Measurements from ENCODE around the gene METRN.
"Not testable (repeated sequence)": the region's sequence is repeated elsewhere in the genome, so short reads cannot be mapped to it uniquely, and the experiment has no call there.

METRN gene

DNA sequence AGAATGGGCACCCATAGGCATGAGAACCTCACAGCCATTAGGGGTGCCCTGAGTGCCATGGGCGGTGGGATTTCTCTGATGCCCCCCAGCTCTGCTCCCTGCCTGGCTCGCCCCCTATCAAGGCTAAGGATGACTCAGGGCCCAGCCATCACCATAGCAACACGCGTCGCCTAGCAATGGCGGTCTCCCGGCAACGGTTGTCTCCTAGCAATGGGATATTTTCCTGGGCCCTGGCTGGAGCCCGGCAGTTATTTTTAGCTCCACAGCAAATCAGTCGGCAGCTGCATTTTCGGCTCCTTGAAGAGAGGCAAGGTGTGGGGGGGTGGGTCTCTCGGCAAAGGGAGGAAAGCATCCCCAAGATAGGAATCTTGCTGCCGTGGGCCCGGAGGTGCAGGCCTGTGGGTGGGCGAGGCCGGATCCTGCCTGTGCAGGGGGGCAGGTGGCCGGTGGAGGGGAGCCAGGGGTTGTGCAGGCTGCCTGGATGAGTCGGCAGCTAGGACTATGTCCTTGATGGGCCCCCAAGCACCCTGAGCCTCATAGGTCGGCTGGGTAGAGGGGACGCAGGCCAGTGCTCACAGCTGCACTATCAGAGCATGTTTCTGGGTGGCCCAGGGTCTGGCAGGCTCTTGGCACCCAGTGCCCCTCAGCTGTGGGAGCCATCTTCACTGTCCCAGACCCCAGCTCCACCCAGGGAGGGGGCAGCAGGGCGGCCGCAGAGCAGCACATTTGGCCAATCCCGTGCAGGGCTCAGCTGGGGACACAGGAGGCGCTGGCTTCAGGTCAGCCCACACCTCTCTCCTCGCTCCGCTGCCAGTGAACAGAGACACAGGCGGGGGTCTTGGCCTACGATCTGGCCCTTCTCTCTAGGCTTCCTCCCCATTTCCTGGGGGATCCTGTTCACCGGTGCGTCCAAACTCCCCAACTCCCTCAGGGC, 5.1 kb upstream of the METRN start:
- DNase-seq (ENCODE audit: low read depth), result no peak

DNA sequence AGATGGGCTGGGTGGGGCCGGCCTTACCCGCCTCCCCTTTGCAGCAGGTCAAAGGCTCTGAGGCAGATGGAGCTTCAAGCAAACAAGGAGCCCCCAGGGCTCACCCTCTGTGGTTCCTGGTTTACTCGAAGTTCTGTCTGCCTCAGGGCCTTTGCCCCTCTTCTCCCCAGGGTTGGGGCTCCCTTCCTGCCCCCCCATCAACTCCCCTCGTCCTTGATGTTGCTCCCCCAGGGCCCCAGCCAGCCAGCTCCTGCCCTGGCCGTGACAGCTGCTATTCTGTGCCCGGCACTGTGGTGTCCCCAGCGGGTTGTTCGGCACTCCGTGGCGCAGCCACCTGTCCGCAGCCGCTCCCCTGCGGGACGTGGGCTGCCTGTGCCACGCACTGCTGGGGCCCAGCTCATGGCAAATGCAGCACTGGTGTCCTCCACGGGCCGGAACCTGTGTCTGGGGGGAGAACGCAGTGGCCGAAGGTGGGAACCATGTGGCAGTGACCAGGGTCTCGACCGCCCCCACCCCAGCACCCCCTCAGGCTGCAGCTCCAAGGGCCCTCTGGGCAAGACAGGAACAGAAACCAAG, 4.3 kb upstream of the METRN start:
- DNase-seq (ENCODE audit: low read depth), result no peak

DNA sequence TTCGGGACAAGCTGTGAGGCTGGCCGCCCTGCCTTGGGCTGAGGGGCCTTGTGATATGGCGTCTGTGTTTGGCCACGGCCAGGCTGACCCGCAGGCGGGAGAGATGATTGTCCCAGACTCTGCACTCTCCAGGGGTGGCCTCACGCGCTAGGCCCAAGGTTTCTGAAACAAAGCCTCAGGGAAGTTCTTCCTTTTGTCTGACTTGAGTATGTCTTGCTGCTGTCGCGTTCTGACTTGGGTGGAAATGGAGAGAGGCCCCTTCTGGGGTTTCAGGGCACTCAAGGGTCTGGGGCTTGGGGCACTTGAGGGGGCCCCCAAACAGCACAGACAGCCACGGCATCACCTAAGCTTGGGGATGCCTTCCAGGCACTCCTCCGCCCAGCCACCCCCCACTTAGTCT, 3.8 kb upstream of the METRN start:
- no peak for DNase-seq (ENCODE audit: low read depth)

DNA sequence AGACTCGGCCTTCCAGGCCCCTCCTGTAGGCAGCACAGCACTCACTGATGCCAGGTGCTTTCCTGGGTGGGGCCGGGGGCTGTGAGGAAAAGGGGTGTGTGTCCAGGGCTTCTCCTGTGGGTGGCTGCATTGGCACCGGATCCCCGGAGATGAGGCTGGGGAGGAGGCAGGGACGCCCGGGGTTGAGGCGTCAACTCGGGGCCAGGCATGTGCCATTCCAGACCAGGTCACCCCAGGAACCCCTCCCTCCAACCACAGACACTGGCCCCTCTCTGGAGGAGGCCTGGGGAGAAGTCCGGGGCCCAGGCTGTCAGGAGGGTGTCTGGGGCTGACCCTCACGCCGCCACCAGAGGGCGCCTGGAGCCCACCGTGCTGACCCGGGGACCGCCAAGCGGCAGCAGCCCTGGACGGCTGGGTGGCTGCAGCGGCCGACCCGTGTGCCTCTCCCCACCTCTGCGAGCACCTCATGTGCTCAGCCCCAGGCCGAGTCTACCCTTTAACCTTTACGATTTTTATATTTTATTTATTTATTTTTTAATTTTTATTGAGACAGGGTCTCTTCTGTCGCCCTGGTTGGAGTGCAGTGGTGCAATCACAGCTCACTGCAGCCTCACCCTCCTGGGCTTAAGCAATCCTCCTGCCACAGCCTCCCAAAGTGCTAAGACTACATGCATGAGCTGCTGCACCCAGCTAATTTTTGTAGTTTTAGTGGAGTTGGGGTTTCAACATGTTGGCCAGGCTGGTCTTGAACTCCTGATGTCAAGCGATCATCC, 3.2 kb upstream of the METRN start:
- DNase-seq (ENCODE audit: low read depth), result peak; percentile 73

DNA sequence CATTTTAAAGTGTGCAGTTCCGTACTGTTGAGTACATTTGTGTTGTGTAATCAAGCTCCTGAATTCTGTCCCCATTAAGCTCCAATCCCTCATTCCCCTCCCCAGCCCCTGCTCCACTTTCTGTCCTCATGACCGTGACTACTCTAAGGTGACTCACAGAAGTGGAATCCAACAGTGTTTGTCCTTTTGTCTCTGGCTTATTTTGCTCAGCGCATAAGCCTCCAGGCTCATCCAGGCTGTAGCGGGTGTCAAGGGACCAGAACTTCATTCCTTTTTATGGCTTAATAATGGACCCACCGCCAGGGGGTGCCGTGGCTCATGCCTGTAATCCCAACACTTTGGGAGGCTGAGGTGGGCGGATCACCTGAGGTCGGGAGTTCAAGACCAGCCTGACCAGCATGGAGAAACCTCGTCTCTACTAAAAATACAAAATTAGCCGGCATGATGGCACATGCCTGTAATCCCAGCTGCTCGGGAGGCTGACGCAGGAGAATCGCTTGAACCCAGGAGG, 2.1 kb upstream of the METRN start:
- DNase-seq (ENCODE audit: low read depth), result not testable (repeated sequence)

DNA sequence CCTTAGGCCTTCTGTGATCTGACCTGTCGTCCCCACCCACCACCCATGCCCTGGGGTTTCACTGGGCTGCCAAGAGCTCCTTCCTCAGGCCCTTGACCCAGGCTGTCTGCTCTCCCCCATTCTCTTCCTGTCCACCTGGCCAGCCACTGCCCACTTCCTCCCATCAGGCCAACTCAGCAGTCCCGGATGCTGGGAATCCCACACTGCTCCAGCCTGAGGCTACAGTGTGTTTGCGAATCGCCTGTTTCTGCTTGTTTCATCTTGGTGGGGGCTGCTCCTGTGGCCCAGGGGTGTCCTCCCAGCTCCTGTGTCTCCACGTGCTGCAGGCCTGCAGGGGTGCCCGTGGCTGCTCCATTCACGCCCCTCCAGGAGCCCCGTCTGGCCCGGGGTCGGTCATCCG, 839 bp upstream of the METRN start:
- no peak for DNase-seq (ENCODE audit: low read depth)

DNA sequence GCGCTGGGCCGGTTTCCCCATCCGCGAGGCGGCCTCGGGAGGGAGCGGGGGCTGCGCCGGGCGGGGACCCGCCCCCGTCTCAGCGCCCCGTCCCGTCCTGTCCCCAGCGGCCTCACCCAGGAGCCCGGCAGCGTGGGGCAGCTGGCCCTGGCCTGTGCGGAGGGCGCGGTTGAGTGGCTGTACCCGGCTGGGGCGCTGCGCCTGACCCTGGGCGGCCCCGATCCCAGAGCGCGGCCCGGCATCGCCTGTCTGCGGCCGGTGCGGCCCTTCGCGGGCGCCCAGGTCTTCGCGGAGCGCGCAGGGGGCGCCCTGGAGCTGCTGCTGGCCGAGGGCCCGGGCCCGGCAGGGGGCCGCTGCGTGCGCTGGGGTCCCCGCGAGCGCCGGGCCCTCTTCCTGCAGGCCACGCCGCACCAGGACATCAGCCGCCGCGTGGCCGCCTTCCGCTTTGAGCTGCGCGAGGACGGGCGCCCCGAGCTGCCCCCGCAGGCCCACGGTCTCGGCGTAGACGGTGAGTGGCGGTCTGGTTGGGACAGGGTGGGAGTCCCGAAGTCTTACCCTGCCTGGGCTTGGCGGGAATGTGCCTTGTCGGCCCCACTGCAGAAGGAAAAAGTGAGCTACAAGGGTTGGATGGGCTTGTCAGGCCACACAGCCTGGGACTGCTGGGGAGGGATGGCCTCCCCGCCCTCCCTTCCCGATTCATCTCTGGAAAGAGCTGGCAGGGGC, 720 bp downstream of the METRN start:
- DNase-seq (ENCODE audit: low read depth), result no peak

DNA sequence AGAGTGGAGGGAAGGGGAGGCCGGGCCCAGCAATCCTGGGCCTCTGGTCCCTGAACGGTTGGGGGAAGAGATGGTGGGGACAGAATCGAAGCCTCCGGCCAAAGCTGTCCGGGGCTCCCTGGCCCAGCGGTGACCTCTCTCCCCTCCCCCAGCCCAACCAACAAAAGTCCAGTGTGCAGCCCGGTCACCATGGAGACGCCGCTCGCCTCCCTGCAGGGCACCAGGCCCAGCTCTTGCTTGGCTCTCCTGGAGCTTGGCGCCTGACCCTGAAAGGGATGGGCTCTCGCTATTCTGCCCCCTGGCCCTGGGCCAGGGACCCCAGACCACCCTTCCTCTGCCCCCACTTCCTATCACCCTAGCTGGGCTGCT, 1.3 kb downstream of the METRN start:
- no peak for DNase-seq (ENCODE audit: low read depth)

DNA sequence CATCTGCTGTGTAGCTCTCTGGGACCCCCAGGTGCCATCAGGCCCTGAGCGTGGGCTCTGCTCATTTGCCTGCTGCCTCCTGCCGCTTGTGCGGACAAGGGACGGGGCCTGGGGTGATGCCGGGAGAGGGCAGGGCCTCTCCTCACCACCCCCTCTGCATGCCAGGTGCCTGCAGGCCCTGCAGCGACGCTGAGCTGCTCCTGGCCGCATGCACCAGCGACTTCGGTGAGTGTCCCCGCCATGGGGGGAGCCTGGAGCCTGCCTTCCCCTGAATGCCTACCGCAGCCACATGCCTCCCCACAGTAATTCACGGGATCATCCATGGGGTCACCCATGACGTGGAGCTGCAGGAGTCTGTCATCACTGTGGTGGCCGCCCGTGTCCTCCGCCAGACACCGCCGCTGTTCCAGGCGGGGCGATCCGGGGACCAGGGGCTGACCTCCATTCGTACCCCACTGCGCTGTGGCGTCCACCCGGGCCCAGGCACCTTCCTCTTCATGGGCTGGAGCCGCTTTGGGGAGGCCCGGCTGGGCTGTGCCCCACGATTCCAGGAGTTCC, 1.9 kb downstream of the METRN start:
- DNase-seq (ENCODE audit: low read depth), result no peak

DNA sequence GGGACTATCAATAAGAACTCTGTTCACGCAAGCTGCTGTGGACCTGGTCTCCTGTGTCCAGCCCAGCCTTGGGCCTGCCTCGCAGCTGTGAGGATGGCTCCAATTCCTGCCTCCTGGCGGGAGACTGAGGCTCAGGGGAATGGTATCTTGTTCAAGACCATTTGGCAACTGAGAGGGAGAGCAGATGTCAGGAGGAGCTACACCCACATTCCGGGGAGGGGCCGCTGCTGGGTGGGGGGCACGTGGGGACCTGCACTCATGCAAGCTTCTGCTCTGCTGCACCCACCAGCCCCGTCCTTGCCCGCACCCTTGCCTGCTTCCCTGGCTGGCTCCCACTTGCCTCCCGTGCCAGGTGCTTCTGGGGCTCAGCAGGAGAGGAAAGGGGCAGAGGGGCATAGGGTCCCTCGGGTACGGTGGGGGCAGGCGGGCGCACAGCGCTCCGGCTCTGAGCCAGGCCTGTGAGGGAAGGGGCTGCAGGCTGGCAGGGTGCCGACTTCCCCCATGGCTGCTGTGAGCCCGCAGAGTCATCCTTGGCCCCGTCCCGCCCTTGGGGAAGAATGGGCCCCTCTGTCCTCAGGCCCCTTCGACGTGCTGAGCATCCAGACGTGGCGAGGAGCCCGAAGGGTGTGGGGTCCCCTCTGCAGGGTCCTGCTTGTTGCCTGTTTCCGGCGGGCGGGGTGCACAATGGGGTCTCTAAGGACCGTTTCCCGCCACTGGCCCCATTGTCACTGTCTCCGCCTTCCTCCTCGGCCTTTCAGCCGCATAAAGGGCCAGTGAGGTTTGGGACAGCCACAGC, 2.7 kb downstream of the METRN start:
- no peak for DNase-seq (ENCODE audit: low read depth)

DNA sequence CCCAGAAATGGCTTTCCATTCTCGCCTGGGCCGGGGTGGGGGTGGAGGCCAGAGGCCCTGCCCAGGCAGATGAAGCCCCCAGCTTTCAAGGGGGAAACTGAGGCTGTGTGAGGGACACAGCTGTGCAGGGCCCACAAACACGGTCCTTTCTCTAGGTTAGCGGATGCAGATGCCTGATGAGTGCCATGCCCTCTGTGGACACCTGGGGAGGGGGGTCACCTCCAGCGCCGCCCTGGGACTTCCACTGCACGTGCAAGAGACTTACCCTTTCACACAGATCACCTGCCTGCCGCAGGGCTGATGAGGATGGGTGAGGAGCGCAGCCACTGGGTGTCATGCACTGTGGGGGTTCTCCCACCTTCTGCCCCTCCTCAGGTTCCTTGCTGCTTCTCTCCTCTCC, 3.5 kb downstream of the METRN start:
- DNase-seq (ENCODE audit: low read depth), result no peak

DNA sequence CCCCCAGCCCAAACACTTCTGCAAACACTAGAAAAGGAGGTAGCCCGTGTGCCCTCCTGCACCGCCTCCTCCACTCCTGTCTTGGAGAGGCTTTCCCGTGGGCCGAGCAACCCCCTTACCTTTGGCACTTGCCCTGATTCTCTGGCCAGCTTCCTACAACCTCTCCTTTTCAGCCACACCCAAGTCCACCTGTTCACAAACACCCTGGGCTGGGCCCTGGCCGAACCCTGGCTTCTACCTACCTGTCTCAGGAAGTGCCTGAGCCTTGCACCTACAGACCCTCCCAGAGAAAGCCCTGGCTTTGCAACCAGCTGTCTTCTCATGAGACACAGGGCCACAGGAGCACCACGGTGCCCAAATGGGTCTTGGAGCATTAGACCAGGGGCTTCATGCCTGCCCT, 4.0 kb downstream of the METRN start:
- DNase-seq (ENCODE audit: low read depth), result no peak

DNA sequence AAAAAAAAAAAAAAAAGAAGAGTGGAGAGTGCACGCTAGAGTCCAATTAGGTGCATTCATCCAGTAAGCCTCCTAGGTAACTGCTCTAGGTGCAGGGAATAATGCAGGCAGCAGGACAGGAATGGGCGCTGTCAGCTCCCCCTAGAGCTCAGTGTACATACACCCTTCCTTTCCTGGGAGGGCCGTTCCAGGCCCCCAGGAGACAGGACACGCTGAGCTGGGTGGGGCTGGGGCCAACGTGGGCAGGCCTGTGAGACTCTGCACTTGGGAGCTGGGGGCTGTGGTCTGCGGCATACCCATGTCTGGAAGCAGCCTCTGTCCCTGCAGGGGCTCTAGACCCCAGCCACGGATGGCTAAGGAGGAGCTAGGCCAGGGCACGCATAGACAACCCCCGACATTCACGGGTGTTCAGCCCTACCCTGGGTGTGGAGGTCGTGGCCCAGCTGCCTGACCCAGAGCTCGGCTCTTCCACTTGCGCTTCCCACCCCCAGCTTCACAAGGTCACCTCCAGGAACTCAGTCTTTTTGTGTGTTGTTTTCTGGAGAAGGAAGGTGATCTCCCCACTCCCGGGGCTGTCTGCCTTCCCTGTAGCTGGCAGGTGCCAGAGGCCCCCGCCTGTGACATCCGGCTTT, 5.0 kb downstream of the METRN start:
- no peak for DNase-seq (ENCODE audit: low read depth)

DNA sequence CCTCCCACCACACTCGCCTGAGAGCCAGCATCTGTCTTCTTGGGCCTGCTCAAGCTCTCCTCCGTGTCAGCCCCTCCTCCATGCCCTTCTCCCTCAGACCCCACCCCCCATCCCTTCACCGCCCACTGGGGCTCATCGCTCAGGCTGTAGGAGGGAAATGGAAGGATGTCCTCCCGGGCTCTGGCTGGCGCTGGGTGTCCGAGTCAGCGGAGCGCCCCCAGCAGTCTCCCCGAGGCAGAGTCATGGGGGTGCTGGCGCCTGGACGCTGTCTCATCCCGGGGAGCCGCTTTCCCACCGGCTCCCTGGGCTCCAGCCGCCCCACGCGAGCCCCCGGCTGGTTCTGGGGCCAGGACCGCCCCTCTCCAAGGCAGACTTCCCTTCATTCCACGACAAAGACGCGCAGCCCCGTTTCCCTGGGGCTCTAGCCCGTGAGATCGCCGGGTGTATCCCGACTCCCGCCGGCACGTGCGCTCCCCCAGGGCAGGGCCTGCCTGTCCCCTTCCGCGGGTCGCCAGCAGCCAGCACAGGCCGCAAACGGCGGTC, 5.6 kb downstream of the METRN start:
- no peak for DNase-seq (ENCODE audit: low read depth)

DNA sequence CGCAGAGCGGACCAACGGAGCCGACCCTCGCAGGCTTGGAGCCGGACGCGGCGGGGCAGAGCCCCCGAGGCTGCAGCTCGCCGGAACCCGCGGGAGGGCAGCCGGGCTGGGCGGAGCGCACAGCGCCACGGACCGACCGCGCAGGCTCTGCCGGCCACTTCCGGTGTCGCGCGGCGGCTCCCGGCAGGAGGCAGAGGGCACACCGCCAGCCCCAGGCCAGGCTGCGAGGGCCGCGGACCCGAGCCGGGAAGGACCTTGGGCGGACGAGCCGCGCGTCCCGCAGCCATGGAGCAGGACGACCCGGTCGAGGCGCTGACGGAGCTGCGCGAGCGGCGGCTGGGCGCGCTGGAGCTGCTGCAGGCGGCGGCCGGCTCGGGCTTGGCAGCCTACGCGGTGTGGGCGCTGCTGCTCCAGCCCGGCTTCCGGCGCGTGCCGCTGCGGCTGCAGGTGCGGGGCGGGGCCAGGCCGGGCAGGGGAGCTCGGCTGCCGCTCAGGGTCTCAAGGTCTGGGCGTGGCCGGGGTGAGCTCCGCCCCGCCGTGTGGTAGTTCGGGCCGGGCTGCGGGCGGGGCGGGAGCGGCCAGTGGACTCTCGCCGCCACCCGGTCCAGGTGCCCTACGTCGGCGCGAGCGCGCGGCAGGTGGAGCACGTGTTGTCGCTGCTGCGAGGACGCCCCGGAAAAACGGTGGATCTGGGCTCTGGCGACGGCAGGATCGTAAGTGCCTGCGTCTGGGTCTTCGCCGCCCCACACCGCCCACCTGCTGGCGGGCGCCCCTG, 6.3 kb downstream of the METRN start, which contains the start of gene ANTKMT:
TSS of gene ANTKMT (plus strand) at position 157 of the 775 bp plus-strand sequence. CDS start at position 286, 129 bp downstream.
- peak; percentile 54 for DNase-seq (ENCODE audit: low read depth)

DNA sequence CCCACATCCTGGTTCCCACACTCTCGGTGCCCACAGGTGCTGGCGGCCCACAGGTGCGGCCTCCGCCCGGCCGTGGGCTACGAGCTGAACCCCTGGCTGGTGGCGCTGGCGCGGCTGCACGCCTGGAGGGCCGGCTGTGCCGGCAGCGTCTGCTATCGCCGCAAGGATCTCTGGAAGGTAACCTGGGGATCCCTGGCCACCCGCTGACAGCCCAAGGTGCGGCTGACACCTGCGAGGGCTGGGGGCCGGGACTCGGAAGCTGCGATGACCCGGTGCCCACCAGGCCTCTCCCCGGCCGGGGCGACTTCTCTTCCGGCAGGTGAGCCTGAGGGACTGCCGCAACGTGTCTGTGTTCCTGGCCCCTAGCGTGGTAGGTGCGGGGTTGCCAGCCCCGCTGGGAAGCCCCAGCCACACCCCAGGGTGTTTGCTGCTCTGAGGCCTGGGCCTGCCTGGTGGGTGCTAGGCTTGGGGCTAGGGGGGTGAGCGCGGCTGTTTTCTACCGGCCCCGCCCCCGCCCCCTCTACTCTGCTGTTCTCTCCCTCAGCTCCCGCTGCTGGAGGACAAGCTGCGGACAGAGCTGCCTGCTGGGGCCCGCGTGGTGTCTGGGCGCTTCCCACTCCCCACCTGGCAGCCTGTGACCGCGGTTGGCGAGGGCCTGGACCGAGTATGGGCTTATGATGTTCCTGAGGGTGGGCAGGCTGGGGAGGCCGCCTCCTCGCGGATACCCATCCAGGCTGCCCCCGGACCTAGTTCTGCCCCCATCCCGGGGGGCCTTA, 7.0 kb downstream of the METRN start:
- no peak for DNase-seq (ENCODE audit: low read depth)

DNA sequence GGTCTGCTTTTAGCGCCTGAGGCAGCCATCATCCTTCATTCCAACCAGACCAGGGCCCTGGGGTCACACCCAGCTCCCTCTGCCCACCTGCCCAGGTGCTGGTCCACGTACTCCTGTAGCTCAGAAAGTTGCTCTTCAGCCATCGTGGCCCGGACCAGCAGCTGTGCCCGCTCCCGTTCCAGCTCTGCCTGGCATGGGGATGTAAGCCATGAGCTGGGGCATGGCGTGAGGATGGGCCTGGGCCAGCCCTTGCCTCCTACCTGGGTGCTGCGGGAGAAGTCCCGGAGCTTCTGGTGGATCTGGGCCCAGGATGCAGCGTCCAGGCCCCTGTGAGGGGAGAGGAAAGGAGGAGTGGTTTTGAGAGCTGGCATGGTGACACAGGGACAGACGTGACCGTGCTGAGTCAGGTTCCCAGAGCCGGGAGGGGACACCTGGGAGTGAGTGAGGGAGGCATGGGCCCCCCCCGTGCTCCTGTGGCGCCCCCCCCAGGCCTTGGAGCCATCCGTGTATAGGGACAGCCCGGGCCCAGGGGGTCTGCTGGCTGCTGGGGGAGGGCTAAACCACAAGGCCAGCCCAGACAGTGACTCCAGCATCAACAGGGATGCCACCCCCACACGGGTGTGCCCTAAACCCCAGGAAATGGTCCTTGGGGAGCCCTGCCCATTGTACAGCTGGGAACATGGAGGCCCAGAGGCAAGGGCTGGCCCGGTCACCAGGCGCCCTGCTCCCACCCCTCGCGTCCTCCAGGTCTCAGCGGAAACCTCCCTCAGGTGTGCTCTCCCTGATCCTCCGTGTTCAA, 8.1 kb downstream of the METRN start:
- DNase-seq (ENCODE audit: low read depth), result no peak

DNA sequence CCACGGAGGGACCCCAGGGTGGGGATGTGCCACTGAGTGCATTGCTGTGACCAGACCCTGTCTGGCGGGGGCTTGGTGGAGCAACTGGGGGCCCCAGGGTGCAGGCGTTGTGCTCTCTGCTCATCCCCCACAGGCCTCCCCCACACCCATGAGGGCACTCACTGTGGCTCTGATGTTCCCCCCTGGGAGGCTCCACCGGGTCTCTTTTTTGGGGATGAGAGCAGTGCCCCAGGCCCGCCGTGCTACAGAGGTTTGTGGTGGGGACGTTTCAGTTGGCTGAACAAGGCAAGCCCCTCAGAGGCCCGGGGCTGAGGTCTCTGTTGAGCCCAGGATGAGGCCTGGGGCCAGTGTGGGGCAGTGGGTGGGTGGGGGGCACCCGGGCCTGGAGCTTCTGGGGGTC, 8.8 kb downstream of the METRN start:
- no peak for DNase-seq (ENCODE audit: low read depth)

Data from activated T-helper 9 cell treated with anti-CD3 and anti-CD28 coated beads, Interleukin-2, amount 50 U/mL, for 16 hours (primary cell).